HG02623 (cell line): ENCODE measurements around the gene CNPY1.

Experiments
- ATAC-seq: cut with Tn5 transposase; IDR thresholded peaks from one replicate; pipeline ENCODE4 v1.9.1; 2021; ENCODE audit warnings: moderate library complexity; ENCODE audit not compliant: unreplicated experiment

Gene CNPY1

DNA sequence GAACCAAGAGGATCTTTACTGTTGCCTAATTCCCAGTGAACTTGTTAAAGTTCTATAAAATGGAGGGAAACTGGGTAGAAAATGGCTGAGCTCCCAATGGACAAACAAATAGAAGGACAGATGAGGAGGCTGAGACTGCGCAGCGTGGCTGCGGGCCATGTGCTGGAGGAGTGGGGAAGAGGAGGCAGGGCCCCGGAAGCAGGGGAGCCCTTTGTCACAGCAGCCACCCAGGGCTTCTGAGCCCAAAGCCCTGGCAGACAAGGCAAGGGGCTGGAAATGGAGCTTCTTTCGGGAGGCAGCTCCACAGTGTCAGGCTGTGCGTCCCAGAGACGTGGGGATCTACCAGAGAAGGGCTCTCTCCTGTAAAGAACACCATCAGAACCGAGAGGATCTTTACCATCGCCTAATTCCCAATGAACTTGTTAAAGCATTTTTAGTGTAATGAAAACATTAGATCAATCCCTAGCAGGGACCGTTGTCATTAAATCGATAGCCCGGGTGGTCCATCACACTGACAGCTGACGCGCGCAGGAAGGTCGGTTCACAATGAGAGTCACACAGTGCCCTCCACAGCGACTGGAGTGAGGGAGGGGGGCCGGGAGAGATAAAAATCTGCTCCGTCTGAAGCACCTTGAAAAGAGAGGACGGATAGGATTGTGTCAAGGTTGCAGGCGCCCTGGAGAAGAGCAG, 14.0 kb upstream of the CNPY1 start:
- ATAC-seq, result no peak

DNA sequence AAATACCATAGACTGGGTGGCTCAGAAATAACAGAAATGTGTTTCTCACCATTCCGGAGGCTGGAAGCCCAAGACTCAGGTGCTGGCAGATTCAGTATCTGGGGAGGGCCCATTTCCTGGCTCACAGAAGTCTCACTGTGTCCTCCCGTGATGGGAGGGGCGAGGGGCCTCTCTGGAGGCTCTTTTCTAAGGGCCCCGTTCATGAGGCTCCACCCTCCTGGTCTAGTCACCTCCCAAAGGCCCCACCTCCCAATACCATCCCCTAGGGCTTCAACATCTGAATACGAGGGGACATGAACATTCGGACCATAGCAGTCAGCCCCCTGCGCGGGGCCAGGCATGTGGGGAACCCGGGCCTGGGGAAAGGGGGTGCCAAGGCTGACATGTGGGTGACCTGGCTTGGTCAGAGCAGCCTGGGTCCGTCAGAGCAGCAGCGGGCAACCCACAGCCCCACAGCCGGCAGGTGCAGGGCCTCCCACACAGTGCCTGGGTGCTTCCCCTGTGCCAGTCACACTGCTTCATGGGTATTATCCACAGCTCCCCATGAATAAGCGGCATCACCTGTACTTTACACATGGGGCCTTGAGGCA, 13.3 kb upstream of the CNPY1 start:
- ATAC-seq, result no peak

DNA sequence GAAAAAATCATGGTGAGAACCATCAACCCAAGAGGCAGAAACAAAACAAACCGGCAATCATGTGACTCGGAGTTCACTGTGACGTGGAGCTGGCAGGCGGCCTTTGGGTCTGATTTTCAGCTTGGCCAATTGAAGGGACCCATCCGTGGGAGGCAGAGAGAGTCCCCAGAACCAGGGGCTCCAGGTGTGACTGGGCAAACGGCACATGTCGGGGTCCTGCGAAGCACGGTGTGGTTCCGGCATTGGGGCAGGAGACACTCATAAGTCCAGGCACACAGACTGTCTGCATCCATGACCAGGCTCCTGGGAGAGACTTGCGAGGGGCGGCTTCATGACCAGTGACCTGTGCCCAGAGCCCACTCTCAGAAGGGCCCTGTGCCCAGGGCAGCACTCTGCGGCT, 12.6 kb upstream of the CNPY1 start:
- ATAC-seq, result no peak

DNA sequence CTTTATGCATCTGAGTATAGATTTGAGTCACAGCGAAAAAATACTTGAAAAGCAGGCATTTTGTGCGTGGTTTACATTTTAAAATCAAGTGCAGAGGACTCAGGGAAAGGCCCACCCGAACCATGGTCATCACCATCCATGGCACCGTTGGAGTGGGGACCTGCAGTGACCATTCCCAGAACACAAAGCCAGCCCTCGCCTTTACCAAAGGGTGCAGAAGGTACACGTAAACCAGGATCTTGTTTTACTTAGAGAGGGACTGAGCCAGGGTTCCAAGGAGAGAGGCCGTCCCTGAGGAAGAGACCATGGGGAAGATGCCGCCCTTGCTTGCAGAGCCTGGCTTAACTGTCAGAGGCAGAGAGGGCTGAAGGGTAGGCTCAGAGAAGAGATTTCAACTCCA, 12.0 kb upstream of the CNPY1 start:
- ATAC-seq, result no peak

DNA sequence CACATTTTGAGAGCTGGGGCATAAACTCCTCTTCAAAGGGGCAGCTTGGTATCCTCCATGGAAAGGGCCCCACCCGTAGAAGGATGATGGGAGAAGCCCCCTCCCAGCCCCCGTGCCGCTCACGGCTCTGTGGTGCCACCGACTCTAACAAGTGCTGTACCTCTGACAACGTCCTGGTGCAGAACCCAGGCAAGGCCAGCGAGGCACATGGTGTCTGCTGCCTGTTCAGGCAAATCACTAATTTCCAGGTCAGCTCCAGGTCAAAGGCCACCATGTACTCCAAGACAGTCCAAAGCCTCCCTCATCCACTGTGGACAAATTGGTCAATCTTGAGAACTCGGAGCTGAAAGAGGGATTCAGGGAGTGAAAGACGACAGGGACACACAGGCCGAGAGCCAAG, 11.4 kb upstream of the CNPY1 start:
- ATAC-seq, result no peak

DNA sequence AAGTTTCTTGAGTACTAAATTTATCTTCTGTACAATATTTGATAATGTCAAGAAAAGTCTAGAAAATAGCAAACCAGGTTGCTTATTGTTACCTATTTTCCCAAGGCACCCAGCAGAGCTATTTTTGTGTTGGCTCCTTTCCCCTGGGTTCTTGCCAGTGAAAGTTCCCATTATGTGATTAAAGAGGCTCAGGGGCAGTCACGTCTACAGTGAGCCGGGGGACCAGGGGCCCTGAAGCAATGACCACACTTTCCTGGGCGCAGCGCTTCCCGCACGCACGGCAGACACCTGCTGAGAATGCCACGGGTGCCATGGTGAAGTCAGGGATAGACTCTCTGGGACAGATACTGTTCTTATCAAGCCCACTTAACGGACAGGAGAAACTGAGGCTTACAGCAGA, 10.4 kb upstream of the CNPY1 start:
- no peak for ATAC-seq

DNA sequence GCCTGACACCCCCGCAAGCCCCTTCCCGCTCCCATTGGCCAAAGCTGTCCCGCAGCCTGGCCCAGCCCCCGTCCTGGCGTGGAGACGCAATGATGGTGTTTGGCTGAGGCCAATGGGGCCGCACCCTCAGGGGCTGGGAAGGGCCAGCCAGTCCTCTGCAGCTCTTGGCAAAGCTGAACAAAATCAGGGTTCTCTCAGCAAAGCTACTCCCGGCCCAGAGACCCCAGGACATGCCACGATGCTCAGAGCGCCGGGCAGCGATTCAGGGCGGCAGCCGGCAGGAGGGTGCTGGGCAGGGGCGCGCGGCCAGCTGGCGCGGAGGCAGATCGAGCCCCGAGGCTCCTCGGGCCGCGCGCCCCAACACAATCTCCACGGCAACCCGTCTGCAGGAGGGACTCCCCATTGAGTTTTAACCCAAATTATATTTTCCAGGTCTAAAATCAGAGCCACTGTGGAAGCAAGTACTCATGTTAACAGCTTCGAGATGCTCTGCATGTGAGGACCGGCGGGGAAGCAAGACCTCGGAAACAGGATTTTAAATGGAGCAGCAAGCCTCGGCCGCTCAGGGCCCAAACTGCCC, 8.8 kb upstream of the CNPY1 start:
- ATAC-seq, result no peak

DNA sequence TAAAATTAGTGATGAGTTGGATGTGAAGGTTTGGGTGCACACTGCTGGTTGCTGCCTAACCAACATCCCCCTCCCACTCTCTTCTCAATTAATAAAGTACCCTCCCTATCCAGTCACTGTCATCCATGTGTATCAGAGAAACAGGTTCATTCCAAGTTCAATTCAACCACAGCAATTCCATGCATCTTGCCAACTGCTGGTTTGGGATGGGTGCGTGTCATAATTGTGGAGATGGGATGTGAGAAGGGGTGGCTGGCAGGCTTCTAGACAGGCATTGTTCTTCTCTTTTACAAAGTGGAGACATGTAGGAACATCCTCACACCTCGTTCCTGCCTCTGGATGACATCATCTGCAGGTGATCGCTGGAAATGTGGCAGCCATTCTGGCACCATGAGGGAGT, 7.5 kb upstream of the CNPY1 start:
- no peak for ATAC-seq

DNA sequence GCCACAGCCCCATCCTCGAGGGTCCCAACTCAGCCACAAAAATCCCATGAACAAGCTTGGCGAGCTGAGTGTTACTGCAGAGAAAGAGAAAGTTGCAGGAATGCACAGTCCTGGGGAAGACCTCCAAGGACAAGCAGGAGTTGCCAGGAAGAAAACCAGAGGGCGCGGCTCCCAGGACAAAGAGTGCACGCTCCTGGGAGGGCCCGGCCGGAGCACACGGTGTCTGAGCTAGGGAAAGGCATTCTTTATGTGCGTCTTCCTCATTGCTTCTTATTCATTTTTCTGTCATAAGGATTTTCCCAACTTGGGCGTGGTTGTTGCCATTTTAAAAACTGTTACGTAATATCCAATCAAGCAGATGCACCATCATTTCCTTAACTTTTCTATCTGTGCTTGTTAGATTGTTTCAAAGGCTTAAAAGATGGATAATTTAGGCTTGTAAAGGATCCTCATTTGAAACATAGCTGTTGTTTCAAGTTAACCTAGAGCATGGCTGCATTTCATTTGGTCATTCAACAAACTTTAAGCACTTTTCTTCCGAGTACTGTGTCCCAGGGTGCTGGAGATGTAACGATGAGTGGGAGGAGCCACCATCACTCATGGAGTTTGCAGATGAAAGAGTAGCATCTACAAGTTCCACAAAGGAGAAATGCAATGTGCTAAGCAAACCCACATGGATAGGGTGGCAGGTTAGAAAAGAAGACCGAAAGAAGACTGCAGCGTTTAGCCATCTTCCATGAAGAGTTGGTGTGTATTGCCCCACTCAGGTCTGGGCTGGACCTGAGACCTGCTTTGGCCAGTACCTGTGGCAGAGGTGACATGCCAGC, 5.6 kb upstream of the CNPY1 start:
- ATAC-seq, result no peak

DNA sequence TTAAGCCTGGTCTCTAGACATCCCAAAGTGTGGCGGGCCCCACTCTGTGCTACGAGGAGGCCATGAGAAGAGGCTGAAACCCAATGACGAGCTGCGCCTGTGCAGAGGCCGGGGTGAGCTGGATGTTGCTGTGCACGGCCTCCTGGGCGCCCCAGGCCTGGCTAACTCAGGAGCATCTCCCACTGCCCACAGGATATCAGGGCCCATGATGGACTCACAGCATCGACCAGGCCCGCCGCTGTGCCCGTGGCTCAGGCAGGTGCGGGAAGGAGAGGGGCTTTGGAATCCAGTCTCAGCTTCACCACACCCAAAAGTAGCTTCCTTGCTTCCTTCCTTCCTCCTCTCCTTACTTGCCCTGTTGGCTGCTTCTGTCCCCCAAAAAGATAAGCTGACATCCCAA, 4.6 kb upstream of the CNPY1 start:
- no peak for ATAC-seq

DNA sequence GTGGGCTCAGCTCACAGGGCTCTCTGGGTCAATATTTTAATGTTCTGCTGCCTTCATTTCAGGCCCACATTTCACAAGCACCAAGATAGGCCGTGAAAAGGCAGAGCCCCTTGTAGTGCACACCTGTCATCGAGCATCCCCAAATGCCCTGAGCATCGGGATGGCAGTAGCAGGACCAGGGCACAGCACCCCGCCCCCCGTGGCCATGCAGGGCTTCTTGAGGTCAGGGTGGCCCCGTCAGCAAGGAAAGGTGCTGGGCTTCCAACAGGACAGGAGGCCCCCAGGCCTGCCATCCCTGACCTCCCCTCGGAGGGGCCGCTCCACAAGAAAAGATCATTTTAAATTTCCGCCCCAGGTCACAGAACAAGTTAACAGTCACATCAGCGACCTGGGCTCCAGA, 2.9 kb upstream of the CNPY1 start:
- ATAC-seq, result no peak

DNA sequence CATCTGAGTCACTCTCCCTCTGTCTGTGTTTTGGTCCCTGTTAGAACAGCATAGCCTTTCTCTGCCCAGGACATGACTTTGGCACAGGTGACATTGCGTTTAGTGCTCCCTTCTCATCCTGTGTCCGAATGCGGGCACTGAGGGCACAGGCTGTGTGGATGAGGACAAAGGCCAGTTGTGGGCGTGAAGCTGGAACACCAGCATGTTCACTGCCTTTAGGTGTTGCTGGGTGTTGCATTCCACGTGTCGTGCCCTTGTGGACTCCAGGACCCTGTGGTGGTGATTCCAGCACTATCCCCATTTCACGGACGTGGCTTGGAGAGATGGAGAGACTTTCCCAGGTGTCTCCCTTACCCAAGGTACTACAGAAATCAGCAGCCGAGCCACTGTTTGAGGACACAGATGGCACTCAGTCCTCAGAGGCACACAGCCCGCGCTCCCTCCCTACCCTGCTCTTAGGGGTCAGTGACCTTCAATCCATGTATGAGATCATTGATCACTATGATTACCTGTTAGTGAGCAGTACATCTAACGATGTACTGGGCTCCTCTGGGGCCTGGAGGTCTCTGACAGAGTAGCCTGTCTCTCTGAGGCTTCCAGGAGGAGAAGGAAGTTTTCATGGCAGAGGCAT, 917 bp upstream of the CNPY1 start:
- ATAC-seq, result no peak

DNA sequence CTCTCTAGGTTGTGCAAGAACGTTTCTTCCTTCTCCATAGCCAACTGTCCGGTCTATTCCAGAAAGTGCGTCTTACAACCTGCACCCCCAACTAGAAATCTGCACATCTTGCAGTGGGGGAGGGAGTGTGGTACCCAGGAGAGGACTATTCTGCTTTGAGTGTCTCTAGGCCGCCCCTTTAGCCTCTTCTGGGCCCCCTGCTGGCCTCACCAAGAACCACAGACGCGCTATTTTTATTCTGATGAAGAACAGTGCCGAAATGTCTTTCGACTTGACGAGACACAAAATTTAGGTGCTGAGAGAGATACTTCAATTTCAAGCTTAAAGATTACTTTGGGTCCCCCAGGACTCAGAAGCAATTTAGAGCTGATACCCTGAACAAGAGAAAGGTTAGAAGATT, 1.0 kb downstream of the CNPY1 start:
- ATAC-seq, result no peak

DNA sequence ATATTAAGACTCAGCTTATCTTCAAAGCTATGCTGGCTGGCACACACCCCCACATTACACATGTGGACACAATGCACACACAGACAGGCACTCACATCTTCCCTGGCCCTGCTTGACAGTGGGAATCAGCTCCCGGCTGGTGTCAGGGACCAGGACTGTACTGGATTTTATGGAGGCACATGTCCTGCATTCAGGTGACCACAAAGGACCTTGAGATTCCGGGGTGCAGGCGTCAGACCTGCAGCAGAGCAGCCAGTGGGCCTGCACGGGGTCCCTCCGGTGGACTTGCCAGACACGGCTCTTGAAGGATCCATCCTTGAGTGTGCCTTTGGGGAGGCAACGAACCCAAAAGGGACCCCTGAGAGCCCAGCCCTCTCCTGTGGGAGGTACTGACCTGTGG, 1.9 kb downstream of the CNPY1 start:
- no peak for ATAC-seq

DNA sequence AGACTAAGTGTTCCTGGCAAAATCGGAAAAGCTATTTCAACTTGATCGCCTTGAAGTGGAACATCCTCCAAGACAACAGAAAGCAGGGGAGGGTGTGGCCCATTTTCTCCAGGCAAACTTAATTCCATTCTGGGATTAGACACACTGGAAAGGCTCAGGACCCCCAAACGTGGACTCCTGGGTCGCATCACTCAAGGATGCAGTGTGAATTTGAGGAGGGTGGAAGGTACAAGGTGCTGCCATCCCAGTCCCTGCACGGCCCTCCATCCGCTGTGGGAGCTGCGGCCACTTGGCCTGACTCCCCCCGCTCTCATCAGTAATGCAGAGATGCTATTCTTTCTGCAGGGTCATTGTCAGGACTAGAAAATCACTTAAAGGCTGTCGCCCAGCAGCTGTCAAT, 2.4 kb downstream of the CNPY1 start:
- ATAC-seq, result no peak

DNA sequence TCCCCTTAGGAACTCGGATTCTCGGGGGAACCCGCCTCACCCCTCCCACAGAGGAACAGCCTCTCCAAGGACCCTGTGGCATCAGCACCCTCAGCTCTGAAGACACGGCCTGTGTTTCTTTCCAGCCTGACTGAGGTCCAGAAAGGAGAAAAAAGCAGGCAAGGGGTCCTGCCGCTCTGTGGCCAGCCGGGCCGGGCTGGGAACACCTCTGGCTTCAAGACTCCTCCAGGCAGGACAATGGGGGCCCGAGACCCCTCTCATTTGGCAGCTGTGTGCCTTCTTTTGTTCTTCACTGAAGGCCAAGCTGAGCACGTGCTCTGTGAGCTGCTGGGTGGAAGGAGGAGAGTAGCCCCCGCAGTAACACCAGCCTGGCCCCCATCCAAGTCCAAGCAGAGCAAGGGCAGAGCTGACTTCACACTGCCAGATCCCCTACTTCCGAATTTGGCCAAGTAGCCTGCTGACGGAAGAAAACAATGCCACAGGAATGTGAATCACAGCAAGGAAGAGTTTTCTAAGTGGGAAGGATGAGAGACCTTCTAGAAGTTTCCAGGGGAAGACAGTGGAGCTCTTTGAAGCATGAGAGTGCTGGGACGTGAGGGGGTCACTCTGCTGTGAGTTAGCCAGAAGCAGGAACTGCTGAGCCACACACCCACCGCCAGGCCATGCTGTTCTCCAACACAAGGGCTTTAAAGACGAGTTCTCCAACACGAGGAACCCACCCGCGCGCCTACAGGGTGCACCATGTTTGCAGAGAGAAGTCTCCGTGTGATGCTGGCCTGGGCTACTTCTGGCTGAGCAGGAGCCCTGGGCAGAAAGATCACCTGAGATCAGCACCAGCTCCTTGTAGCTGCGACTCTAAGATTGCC, 3.1 kb downstream of the CNPY1 start:
- ATAC-seq, result no peak

DNA sequence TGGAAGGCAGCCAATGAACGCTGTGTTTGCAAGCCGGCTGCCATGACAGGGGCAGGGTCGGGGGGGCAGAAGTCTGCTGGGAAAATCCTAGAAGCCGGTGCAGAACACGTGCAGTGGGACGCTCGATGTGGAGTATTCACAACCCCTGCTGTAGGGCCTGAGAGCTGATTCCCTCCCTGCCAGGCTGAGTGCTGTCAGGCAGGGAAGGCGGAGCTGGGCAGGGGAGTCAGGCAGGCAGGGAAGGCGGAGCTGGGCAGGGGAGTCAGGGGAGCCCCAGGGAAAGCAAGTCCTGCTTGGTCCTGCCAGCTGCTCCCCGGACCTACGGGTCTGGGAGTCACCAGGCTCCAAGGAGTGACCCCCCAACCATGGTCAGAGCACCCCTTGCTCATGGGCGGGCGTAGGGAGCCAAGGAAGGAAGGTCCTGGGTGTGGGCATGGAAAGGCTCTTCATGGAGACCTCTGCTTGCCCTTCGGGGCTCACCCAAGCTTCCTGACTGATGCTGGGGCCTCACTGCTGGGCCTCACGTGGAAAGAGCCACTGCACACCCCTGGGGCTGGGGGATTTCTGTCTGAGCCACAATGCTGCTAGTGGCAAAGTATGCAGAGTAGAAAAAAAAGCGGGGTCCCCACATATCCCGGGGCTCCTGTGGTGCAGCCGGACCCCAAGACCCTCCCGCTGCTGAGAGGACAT, 4.2 kb downstream of the CNPY1 start:
- ATAC-seq, result no peak

DNA sequence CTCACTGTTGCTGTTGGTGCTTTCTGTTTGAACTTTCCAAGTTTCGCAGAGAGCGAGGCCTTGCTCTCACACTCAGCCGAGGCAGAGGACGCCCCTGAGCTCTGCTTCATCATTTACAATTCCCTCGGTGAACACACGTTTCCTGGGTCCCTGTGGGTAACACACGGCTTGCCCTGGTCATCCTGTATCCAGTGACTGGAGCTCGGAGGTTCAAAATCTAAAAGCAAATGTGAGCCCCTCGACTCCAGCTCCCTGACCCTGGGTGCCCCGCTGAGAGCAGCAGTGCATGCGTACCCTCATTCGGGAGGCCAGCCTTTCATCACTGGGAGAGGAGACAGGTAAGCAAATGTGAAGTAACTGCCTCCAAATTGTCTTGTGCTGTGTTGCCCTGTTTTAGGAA, 5.8 kb downstream of the CNPY1 start:
- ATAC-seq, result no peak

DNA sequence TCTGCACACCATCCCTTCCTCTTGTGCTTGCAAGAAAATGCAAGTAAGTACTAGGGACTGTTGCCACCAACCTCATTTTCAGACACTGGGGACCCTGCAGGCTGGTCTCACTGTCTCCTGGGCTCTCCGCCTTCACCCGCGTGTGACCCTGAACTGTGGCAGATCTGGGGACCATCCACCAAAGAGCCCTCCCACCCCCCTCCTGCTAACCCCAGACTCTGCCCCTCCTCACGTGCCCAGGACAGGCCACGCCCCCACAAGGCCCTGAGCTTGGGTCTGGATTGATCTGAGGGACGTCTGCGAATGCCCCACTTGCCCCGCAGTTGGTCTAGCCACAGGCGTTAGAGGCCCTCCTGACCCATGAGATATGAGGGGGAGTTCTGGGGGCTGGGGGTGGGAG, 8.1 kb downstream of the CNPY1 start:
- ATAC-seq, result no peak

DNA sequence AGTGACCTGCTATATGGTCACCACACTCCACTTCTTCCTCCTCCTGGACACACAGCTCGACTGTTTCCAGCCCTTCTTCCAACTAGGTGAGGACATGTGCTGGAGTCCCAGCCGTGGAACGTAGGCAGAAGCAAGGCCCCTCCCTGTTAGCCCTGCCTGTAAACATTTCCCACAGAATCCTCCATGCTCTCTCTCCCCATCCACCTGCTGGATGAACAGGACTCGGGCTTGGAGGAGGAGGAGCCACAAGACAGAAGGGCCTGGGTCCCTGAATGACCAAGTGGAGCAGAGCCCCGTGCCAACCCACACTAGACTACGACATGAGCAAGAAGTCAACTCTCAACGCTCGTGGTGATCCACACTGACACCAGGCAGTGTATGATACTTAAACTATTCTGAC, 9.9 kb downstream of the CNPY1 start:
- ATAC-seq, result no peak
